Hepatocyte (in vitro differentiated cells): ENCODE measurements around the gene SH3PXD2A.

Experiments used
- EZH2 ChIP-seq: fragments of 200-600 bp; sonication (generic); IDR thresholded peaks from 2 replicates; pipeline ENCODE4 v1.6.1; 2016; ENCODE audit warnings: antibody characterized with exemption, mild to moderate bottlenecking, borderline replicate concordance
- EZH2phosphoT487 ChIP-seq: fragments of 200-600 bp; sonication (generic); IDR thresholded peaks from one replicate; pipeline ENCODE4 v1.6.1; 2018; ENCODE audit warnings: antibody characterized with exemption, mild to moderate bottlenecking, low read depth, moderate library complexity; ENCODE audit not compliant: unreplicated experiment, severe bottlenecking
- TF ChIP-seq, protein P1 (sequence below): fragments of 200-600 bp; sonication (generic); IDR thresholded peaks from 2 replicates; pipeline ENCODE4 v1.5.1; 2016; ENCODE audit warnings: antibody characterized with exemption, mild to moderate bottlenecking; ENCODE audit not compliant: poor library complexity

DNA sequence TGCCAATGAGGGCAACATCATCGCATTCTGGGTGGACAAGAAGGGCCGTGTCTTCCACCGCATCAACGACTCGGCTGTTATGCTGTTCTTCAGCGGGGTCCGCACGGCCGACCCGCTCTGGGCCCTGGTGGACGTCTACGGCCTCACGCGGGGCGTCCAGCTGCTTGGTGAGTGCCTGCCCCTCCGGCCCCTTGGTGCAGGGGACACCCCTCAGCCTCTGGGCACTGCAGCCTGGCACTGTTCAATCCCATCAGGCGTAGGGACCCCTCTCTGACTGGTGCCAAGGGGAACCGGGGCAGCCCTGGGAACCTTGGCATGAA is 283.8 kb downstream of the SH3PXD2A start:
- TF ChIP-seq, protein P1, sequence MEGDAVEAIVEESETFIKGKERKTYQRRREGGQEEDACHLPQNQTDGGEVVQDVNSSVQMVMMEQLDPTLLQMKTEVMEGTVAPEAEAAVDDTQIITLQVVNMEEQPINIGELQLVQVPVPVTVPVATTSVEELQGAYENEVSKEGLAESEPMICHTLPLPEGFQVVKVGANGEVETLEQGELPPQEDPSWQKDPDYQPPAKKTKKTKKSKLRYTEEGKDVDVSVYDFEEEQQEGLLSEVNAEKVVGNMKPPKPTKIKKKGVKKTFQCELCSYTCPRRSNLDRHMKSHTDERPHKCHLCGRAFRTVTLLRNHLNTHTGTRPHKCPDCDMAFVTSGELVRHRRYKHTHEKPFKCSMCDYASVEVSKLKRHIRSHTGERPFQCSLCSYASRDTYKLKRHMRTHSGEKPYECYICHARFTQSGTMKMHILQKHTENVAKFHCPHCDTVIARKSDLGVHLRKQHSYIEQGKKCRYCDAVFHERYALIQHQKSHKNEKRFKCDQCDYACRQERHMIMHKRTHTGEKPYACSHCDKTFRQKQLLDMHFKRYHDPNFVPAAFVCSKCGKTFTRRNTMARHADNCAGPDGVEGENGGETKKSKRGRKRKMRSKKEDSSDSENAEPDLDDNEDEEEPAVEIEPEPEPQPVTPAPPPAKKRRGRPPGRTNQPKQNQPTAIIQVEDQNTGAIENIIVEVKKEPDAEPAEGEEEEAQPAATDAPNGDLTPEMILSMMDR, result no peak
- TF ChIP-seq EZH2, result no peak
- TF ChIP-seq EZH2phosphoT487, result no peak
